Measurements from ENCODE around the gene CCNI. TPM values are rescaled to one million over a fixed set of nuclear protein-coding genes. Genes with fewer than 3 reads are reported as not detected.

CCNI gene
- total RNA-seq, 1 donor from 2014 or later: 206 TPM

- intact Hi-C loops (cut with DNase I): no loop called here
- Histone ChIP-seq H3K9me3 (no peaks in the 10 kb centered on the region), H3K4me3 (no peak overlapping the region), H3K36me3 (peaks cover 0 to 21% of the 10 kb centered on the region in 2 donors), H3K27ac (no peak overlapping the region), H3K27me3 (no peaks in the 10 kb centered on the region), H3K4me1 (peaks cover 22% of the 10 kb centered on the region)
- TF ChIP-seq POLR2A (IDR thresholded peaks at IDR 0.05): no peak
- TF ChIP-seq, protein P1, sequence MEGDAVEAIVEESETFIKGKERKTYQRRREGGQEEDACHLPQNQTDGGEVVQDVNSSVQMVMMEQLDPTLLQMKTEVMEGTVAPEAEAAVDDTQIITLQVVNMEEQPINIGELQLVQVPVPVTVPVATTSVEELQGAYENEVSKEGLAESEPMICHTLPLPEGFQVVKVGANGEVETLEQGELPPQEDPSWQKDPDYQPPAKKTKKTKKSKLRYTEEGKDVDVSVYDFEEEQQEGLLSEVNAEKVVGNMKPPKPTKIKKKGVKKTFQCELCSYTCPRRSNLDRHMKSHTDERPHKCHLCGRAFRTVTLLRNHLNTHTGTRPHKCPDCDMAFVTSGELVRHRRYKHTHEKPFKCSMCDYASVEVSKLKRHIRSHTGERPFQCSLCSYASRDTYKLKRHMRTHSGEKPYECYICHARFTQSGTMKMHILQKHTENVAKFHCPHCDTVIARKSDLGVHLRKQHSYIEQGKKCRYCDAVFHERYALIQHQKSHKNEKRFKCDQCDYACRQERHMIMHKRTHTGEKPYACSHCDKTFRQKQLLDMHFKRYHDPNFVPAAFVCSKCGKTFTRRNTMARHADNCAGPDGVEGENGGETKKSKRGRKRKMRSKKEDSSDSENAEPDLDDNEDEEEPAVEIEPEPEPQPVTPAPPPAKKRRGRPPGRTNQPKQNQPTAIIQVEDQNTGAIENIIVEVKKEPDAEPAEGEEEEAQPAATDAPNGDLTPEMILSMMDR (IDR thresholded peaks at IDR 0.05): no peak
- DNase-seq (ENCODE audit: extremely low spot score in 2 of 2): no peak
Measured at GRCh38 chr4:77001907-77002306, 73.9 kb downstream of the CCNI start.

DNA sequence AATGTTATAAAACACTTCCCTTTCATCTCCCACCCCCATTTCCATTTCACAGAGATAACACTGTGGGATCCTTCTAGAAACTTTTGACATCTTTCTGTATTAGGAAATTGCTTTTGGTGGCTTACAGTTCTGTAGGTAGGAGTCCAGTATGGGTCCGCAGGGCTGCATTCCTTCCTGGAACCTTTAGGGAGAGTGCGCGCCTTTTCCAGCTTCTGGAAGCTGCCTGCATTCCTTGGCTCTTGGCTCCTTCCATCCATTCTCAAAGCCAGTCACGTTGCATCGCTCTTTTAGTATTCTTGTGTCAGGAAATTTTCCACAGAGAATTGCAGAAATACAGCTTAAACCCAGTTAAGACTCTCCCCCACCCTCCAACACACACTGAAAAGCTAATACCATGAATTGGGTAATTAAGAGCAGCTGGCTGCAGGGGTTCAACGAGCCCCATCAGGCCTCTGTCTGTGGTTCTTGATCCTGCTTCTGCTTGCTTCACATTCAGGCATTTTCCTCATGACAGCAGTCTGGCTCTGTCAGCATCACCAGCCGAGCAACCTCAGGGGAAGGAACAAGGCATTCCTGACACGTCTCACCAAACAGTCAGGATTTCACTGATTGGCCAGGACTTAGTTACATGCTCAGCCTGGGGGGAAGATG, 77.4 kb downstream of the CCNI start:
- peaks cover 20% of the 10 kb centered on the region for H3K4me1 ChIP-seq
- intact Hi-C loops (cut with DNase I): no loop called here
- TF ChIP-seq POLR2AphosphoS5 (IDR thresholded peaks at IDR 0.05; ENCODE audit: insufficient read depth in 1 of 2, low read depth in 1 of 2) (no peak), POLR2A (IDR thresholded peaks at IDR 0.05) (no peak)
- TF ChIP-seq, protein P1 (IDR thresholded peaks at IDR 0.05): no peak
- H3K9me3 ChIP-seq: no peaks in the 10 kb centered on the region
- no peak for DNase-seq (ENCODE audit: extremely low spot score in 2 of 2)
- no peak overlapping the region for H3K4me3 ChIP-seq
- H3K27me3 ChIP-seq: no peaks in the 10 kb centered on the region
- H3K27ac ChIP-seq: no peak overlapping the region
- H3K36me3 ChIP-seq: peaks cover 0 to 25% of the 10 kb centered on the region in 2 donors

GRCh38 chr4:76997532-76997931, 78.3 kb downstream of the CCNI start:
- Histone ChIP-seq H3K4me1 (peaks cover 15% of the 10 kb centered on the region), H3K36me3 (peaks cover 0 to 25% of the 10 kb centered on the region in 2 donors), H3K27ac (no peak overlapping the region), H3K4me3 (no peak overlapping the region), H3K27me3 (no peaks in the 10 kb centered on the region), H3K9me3 (no peaks in the 10 kb centered on the region)
- intact Hi-C loops (cut with DNase I): no loop called here
- no peak for DNase-seq (ENCODE audit: extremely low spot score in 2 of 2)
- TF ChIP-seq, protein P1 (IDR thresholded peaks at IDR 0.05): no peak
- no peak for TF ChIP-seq POLR2AphosphoS5 (IDR thresholded peaks at IDR 0.05; ENCODE audit: insufficient read depth in 1 of 2, low read depth in 1 of 2)
- no peak for TF ChIP-seq POLR2A (IDR thresholded peaks at IDR 0.05)

Other genes starting within 250 kb of the CCNI start
- 2.7 TPM for gene SOWAHB, start 177.8 kb downstream of the CCNI start, total RNA-seq
- gene SEPTIN11, start 126.2 kb downstream of the CCNI start, total RNA-seq: 111 TPM
- 31.4 TPM for gene CCNG2, start 81.2 kb upstream of the CCNI start, total RNA-seq